HG03457 (cell line): ENCODE data around the gene TEX54.
"Not testable (repeated sequence)": the region's sequence is repeated elsewhere in the genome, so short reads cannot be mapped to it uniquely, and the experiment has no call there.

Experiments
- ATAC-seq: cut with Tn5 transposase; IDR thresholded peaks from one replicate; pipeline ENCODE4 v1.9.1; 2021; ENCODE audit warnings: moderate number of reproducible peaks; ENCODE audit not compliant: unreplicated experiment

The TEX54 gene

DNA sequence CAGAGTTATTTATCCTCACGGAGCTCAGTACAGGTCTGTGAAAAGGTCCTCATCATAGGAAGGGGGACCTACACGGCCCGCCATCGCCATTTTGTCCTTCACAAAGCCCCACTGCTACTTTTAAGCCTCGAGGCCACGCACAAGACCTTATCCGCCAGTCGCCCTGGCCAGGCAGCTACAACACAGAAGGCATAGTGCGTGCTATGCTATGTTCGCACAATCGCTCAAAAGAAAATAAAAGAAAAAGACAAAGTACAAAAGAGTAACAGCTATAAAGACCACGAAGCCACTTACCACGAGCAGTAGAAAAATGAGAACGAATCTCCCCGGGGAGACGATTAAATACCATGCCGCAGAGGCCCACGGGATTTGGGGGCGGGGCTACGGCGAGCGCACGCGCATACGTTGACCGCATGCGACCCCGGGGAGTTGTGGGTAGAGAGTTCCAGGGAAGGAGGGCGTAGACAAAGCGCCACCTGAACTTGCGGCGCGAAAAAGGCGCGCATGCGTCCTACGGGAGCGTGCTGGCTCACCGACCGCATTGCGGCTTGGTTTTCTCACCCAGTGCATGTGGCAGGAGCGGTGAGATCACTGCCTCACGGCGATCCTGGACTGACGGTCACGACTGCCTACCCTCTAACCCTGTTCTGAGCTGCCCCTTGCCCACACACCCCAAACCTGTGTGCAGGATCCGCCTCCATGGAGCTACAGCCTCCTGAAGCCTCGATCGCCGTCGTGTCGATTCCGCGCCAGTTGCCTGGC is 23.1 kb upstream of the TEX54 start:
- peak; percentile 65 for ATAC-seq

DNA sequence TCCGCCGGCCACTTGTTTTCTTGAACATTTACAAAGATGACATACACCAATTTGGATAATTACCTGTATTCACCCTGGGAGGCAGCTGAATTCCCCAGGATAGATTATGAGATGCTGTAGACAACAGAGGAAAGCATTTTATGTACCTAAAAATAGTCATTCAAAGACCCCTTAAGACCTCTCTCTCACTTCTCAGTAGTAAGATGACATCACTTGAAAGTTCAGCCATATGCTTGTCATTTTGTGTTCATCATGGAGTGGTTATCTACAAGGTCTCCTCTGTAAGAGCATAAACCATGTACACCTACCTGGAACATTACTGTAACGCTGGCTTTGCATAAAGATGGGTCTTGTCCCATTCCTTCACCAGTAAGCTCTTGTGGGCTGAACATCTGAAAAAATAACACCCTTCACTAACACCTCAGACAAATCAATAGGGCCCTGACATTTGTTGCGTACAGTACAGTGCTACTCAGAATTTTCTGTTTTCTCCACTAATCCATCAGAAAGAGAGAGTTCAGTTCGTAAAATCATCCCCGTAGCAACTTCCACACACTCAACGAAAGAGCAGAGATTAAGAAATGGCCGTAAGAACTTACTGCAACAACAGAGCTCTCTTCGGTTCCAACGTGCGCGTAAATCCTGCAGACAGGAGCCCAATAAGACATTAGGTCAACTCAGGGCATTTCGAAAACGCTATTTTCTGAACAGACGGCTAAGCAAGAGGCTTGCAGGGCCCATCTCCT is 22.4 kb upstream of the TEX54 start:
- peak; percentile 1 for ATAC-seq

- no peak for ATAC-seq
These were observed 21.6 kb upstream of the TEX54 start for GRCh38 chr11:62854013-62854824.

DNA sequence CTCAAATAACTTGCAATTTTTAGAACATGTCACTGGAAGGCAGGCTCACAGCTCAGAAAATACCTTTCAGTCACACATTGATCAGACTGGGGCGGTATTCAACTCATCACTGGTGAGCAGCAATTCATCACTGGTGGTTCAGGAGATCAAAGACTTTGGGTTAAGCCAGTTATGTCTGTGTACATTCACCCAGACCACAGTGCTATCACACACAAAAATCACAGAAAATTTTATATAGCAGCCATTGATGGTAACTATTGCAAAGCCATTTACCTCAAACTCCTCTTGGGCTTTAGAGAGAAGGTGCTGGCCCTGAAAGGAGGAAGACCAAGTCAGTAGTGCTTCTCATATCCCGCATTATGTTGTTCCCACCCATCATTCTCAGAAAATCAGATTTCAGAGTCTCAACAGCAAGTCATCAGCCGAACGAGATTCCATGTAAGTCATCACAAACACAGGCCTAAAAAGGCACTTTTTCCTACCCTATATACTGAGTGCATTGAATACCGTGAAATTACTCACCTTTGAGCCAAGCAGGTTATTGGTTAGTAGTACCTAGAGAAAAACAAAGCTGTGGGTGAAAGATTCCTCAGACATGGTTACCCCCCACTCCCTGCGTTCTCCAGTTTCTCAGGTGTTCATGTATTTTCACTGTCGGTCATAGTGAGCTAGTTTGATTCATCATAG is 20.8 kb upstream of the TEX54 start:
- no peak for ATAC-seq

DNA sequence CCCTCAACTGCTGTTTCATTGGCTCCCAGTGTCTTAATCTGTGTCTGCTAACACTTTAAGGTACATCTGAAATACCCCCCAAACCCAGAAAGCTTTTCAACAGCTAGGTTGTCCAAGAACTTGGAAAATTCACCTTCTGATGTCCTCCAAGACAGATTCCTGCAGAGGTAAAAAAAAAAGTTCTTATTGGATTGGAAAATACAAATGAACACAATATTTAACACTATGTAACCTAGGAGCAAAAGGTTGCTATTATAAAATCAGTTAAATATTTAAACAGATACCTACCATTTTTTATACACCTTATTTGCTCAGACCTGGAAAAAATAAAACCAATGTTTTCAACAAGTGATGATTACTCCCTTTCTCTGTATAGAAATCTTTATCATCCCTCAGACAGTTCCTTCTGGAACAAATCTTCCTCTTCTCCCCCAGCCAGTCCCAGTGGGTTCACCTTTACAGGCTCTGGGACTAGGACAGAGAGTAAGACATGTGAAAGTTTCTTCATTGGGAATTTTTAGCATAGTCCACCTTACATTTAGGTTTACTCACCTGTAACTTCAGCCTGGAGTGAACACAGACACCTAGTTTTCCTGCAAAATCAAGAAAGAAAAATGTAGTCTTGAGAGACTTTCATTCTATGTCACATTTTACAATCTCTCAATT is 20.0 kb upstream of the TEX54 start:
- ATAC-seq, result no peak

GRCh38 chr11:62851807-62852522 is 19.3 kb upstream of the TEX54 start:
- no peak for ATAC-seq

DNA sequence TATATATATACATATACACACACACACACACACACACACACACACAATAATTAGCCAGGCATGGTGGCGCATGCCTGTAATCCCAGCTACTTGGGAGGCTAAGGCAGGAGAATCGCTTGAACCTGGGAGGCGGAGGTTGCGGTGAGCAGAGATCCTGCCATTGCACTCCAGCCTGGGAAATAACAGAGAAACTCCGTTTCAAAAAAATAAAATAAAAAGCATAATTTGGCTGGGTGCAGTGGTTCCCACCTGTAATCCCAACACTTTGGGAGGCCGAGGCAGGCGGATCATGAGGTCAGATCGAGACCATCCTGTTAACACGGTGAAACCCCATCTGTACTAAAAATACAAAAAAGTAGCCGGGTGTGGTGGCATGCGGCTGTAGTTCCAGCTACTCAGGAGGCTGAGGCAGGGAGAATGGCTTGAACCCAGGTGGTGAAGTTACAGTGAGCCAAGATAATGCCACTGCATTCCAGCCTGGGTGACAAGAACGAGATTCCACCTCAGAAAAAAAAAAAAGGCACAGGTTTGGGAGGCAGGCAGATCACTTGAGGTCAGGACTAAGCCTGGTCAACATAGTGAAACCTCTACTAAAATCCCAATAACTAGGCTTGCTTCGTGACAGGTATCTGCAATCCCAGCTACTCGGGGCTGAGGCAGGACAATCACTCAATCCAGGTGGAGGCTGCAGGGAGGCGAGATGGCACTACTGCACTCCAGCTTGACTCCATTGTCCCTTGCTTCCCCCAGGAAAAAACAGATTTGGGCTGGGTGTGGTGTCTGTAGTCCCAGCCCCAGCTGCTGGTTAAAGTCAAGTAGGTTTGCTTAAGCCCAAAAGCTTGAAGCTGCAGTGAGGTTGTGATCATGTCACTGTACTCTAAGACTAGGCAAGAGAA is 18.5 kb upstream of the TEX54 start:
- ATAC-seq, result no peak

DNA sequence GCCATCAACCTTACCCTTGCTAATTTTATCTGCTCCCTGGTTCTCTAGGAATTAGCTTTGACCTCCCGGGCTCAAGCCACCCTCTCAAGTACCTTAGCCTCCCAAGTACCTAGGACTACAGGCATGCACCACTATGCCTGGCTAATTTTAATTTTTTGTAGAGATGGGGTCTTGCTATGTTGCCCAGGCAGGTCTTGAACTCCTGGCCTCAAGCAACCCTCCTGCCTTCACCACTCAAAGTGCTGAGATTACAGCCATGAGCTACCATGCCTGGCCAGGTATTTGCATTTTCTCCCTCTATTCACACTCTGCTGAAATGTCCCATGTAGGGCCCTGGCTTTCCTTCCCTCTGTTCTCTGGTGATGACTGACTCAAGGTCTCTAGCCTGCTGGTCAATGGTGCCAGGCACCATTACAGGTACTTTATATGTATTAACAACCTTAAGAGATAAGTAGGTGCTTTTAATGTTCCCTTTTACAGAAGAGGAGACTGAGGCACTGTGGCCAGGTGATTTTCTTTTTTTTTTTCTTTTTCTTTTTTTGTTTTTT is 15.2 kb upstream of the TEX54 start:
- ATAC-seq, result no peak

DNA sequence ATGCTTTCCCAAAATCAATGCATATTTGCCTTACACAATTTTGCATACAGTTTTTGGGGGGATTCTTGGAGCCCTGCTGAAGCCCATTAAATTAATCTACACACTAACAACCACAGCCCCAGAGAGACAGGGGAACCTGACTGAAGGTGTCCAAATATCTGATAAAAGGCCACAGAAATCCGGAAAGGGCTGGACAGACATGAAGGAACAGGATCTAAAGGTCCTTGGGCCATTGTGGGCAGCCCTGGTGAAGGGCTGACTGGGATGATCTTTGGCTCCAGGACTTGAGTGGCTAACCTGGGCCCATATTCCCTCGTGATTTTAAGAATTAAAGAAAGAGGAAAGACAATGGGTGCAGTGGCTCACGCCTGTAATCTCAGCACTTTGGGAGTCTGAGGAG is 13.5 kb upstream of the TEX54 start:
- ATAC-seq, result no peak

- ATAC-seq, result no peak
These were observed 11.5 kb upstream of the TEX54 start for GRCh38 chr11:62844154-62844553.

DNA sequence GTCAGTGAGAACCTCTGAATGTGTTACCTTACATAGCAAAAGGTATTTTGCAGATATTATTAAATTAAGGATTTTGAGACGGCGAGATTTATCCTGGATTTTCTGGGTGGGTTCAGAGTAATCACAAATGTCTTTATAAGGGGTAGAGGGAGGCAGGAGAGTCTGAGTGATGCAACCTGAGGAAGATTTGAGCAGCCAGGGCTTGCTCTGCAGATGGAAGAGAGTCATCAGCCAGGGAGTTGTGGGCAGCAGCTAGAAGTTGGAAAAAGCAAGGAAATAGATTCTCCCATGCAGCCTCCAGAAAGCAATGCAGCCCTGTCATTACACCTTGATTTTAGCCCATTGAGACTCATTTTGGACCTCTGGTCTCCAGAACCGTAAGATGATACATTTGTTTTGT is 10.8 kb upstream of the TEX54 start:
- ATAC-seq, result no peak

- ATAC-seq, result not testable (repeated sequence)
These were observed 10.2 kb upstream of the TEX54 start for GRCh38 chr11:62842891-62843290.

- ATAC-seq, result no peak
These were observed 9.6 kb upstream of the TEX54 start for GRCh38 chr11:62842171-62842741.

DNA sequence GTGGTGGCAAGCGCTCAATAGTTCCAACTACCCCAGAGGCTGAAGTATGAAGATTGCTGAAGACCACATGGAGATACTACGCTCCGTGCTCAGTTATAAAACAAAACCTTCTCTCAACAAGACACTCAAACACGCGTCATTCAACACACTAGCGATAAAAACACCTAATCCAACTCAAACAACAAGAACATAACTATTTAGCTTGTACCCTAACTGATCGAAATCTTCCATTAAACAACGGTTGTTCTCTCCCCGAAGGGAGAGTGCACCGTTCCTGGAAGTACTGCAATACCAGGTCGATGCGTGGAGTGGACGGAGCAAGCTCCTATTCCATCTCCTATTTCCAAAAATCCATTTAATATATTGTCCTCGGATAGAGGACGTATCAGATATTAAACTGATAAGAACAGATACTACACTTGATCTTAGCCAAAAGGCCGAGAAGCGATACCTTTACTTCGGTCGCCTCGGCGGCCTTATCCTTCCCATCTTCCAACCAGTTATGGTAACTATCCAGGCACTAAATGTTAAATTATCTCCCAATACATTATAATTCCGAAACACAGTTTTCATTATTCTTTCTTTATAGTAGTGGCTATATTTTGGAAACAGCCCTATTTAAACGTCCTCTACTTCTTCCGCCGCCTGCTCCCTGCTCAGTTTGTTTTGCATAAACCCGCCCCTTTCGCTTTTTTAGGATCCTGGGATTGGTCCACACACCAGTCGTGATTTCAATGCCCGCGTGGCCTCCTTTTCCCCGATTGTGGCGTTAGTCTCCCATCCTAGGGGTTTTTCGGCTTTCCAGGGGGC is 8.9 kb upstream of the TEX54 start:
- ATAC-seq, result peak; percentile 49

GRCh38 chr11:62840721-62841360 is 8.2 kb upstream of the TEX54 start:
- ATAC-seq, result not testable (repeated sequence)

GRCh38 chr11:62839050-62839945 is 6.7 kb upstream of the TEX54 start, which contains the start of gene WDR74:
Gene WDR74 (minus strand): TSS chr11:62839590. CDS start chr11:62839570, 20 bp downstream.
- peak; percentile 35 for ATAC-seq
